Measurements from ENCODE around the gene SYNGAP1.
"Not testable (repeated sequence)": the region's sequence is repeated elsewhere in the genome, so short reads cannot be mapped to it uniquely, and the experiment has no call there.

SYNGAP1 gene

GRCh38 chr6:33477864-33478263, 58.0 kb downstream of the SYNGAP1 start:
- no peak overlapping the region for H3K4me3 ChIP-seq (ENCODE audit: low read depth in 1 of 2, low read length in 2 of 2)
- H4K20me1 ChIP-seq (ENCODE audit: insufficient read depth, low read length), result no peaks in the 10 kb centered on the region
- no peak overlapping the region for H3K9ac ChIP-seq (ENCODE audit: low read depth, low read length)
- H3K4me1 ChIP-seq (ENCODE audit: insufficient read depth, low read length), result no peaks in the 10 kb centered on the region
- no peaks in the 10 kb centered on the region for H3K9me3 ChIP-seq (ENCODE audit: insufficient read depth, low read length, severe bottlenecking)
- DNase-seq, result no peak
- TF ChIP-seq CTCF (IDR thresholded peaks at IDR 0.05; ENCODE audit: borderline replicate concordance, extremely low read depth, low read length, poor library complexity, severe bottlenecking) (no peak), EZH2 (IDR thresholded peaks at IDR 0.05; ENCODE audit: borderline replicate concordance, low read depth, low read length, severe bottlenecking) (no peak)
- H2AFZ ChIP-seq (ENCODE audit: low read depth, low read length), result no peak overlapping the region
- no peak overlapping the region for H3K27ac ChIP-seq (ENCODE audit: low read length)
- H3K4me2 ChIP-seq (ENCODE audit: insufficient read depth, low read length), result no peak overlapping the region
- H3K27me3 ChIP-seq (ENCODE audit: insufficient read depth, low read length, poor library complexity), result no peaks in the 10 kb centered on the region
- no peak for ATAC-seq (ENCODE audit: insufficient read depth, low read depth)
- H3K79me2 ChIP-seq (ENCODE audit: insufficient read depth, low read length), result no peaks in the 10 kb centered on the region
- H3K36me3 ChIP-seq (ENCODE audit: insufficient read depth, low read length), result no peaks in the 10 kb centered on the region

- H3K4me3 ChIP-seq (ENCODE audit: low read depth in 1 of 2, low read length in 2 of 2), result no peak overlapping the region
- H3K27ac ChIP-seq (ENCODE audit: low read length), result no peak overlapping the region
- no peaks in the 10 kb centered on the region for H3K36me3 ChIP-seq (ENCODE audit: insufficient read depth, low read length)
- DNase-seq (no peak), ATAC-seq (ENCODE audit: insufficient read depth, low read depth) (no peak)
- H3K4me2 ChIP-seq (ENCODE audit: insufficient read depth, low read length), result no peak overlapping the region
- H3K9ac ChIP-seq (ENCODE audit: low read depth, low read length), result no peak overlapping the region
- H4K20me1 ChIP-seq (ENCODE audit: insufficient read depth, low read length), result no peaks in the 10 kb centered on the region
- no peaks in the 10 kb centered on the region for H3K27me3 ChIP-seq (ENCODE audit: insufficient read depth, low read length, poor library complexity)
- no peak overlapping the region for H2AFZ ChIP-seq (ENCODE audit: low read depth, low read length)
- no peaks in the 10 kb centered on the region for H3K4me1 ChIP-seq (ENCODE audit: insufficient read depth, low read length)
- TF ChIP-seq CTCF (IDR thresholded peaks at IDR 0.05; ENCODE audit: borderline replicate concordance, extremely low read depth, low read length, poor library complexity, severe bottlenecking) (no peak), EZH2 (IDR thresholded peaks at IDR 0.05; ENCODE audit: borderline replicate concordance, low read depth, low read length, severe bottlenecking) (no peak)
- H3K79me2 ChIP-seq (ENCODE audit: insufficient read depth, low read length), result no peaks in the 10 kb centered on the region
- H3K9me3 ChIP-seq (ENCODE audit: insufficient read depth, low read length, severe bottlenecking), result no peaks in the 10 kb centered on the region
These were observed 61.3 kb downstream of the SYNGAP1 start for GRCh38 chr6:33481192-33481591.

GRCh38 chr6:33482620-33483019, 62.8 kb downstream of the SYNGAP1 start:
- DNase-seq; H3K27me3 ChIP-seq (ENCODE audit: insufficient read depth, low read length, poor library complexity); H3K27ac ChIP-seq (ENCODE audit: low read length); H3K4me2 ChIP-seq (ENCODE audit: insufficient read depth, low read length); H3K9me3 ChIP-seq (ENCODE audit: insufficient read depth, low read length, severe bottlenecking); ATAC-seq (ENCODE audit: insufficient read depth, low read depth); H3K4me1 ChIP-seq (ENCODE audit: insufficient read depth, low read length); H3K36me3 ChIP-seq (ENCODE audit: insufficient read depth, low read length); H3K4me3 ChIP-seq (ENCODE audit: low read depth in 1 of 2, low read length in 2 of 2); H3K9ac ChIP-seq (ENCODE audit: low read depth, low read length); H2AFZ ChIP-seq (ENCODE audit: low read depth, low read length); H4K20me1 ChIP-seq (ENCODE audit: insufficient read depth, low read length); H3K79me2 ChIP-seq (ENCODE audit: insufficient read depth, low read length): not testable (repeated sequence)

- ATAC-seq (ENCODE audit: insufficient read depth, low read depth), result no peak
- Histone ChIP-seq H2AFZ (ENCODE audit: low read depth, low read length) (no peak overlapping the region), H3K4me3 (ENCODE audit: low read depth in 1 of 2, low read length in 2 of 2) (no peak overlapping the region), H3K4me2 (ENCODE audit: insufficient read depth, low read length) (no peak overlapping the region), H3K27ac (ENCODE audit: low read length) (no peak overlapping the region), H3K4me1 (ENCODE audit: insufficient read depth, low read length) (no peaks in the 10 kb centered on the region), H3K27me3 (ENCODE audit: insufficient read depth, low read length, poor library complexity) (no peaks in the 10 kb centered on the region), H4K20me1 (ENCODE audit: insufficient read depth, low read length) (no peaks in the 10 kb centered on the region), H3K79me2 (ENCODE audit: insufficient read depth, low read length) (no peaks in the 10 kb centered on the region), H3K36me3 (ENCODE audit: insufficient read depth, low read length) (no peaks in the 10 kb centered on the region), H3K9ac (ENCODE audit: low read depth, low read length) (no peak overlapping the region), H3K9me3 (ENCODE audit: insufficient read depth, low read length, severe bottlenecking) (no peaks in the 10 kb centered on the region)
- TF ChIP-seq CTCF (IDR thresholded peaks at IDR 0.05; ENCODE audit: borderline replicate concordance, extremely low read depth, low read length, poor library complexity, severe bottlenecking) (no peak), EZH2 (IDR thresholded peaks at IDR 0.05; ENCODE audit: borderline replicate concordance, low read depth, low read length, severe bottlenecking) (no peak)
- no peak for DNase-seq
These were observed 63.8 kb downstream of the SYNGAP1 start for GRCh38 chr6:33483678-33484077.

GRCh38 chr6:33484673-33485262, 64.9 kb downstream of the SYNGAP1 start:
- not testable (repeated sequence) for H3K79me2 ChIP-seq (ENCODE audit: insufficient read depth, low read length); ATAC-seq (ENCODE audit: insufficient read depth, low read depth); H3K4me3 ChIP-seq (ENCODE audit: low read depth in 1 of 2, low read length in 2 of 2); H3K4me1 ChIP-seq (ENCODE audit: insufficient read depth, low read length); H3K9me3 ChIP-seq (ENCODE audit: insufficient read depth, low read length, severe bottlenecking); H3K4me2 ChIP-seq (ENCODE audit: insufficient read depth, low read length); H2AFZ ChIP-seq (ENCODE audit: low read depth, low read length); H3K9ac ChIP-seq (ENCODE audit: low read depth, low read length); H4K20me1 ChIP-seq (ENCODE audit: insufficient read depth, low read length); DNase-seq; H3K27me3 ChIP-seq (ENCODE audit: insufficient read depth, low read length, poor library complexity); H3K36me3 ChIP-seq (ENCODE audit: insufficient read depth, low read length); H3K27ac ChIP-seq (ENCODE audit: low read length)

- not testable (repeated sequence) for H3K9ac ChIP-seq (ENCODE audit: low read depth, low read length); H3K4me3 ChIP-seq (ENCODE audit: low read depth in 1 of 2, low read length in 2 of 2); H3K4me2 ChIP-seq (ENCODE audit: insufficient read depth, low read length); ATAC-seq (ENCODE audit: insufficient read depth, low read depth); H3K27me3 ChIP-seq (ENCODE audit: insufficient read depth, low read length, poor library complexity); H4K20me1 ChIP-seq (ENCODE audit: insufficient read depth, low read length); H3K36me3 ChIP-seq (ENCODE audit: insufficient read depth, low read length); H3K9me3 ChIP-seq (ENCODE audit: insufficient read depth, low read length, severe bottlenecking); H3K4me1 ChIP-seq (ENCODE audit: insufficient read depth, low read length); DNase-seq; H3K27ac ChIP-seq (ENCODE audit: low read length); H3K79me2 ChIP-seq (ENCODE audit: insufficient read depth, low read length); H2AFZ ChIP-seq (ENCODE audit: low read depth, low read length)
These were observed 65.8 kb downstream of the SYNGAP1 start for GRCh38 chr6:33485680-33486079.

All from DND-41 (cell line).